NT2/D1 (cell line): ENCODE results near the gene MAD1L1.

Experiments
- YY1 ChIP-seq: IDR thresholded peaks from 2 replicates; pipeline ENCODE4 v1.6.1; 2011; ENCODE audit not compliant: insufficient read length, insufficient read depth
- ZNF274 ChIP-seq: IDR thresholded peaks from 2 replicates; pipeline ENCODE4 v1.6.1; 2011; ENCODE audit warnings: mild to moderate bottlenecking, low read depth, low read length

DNA sequence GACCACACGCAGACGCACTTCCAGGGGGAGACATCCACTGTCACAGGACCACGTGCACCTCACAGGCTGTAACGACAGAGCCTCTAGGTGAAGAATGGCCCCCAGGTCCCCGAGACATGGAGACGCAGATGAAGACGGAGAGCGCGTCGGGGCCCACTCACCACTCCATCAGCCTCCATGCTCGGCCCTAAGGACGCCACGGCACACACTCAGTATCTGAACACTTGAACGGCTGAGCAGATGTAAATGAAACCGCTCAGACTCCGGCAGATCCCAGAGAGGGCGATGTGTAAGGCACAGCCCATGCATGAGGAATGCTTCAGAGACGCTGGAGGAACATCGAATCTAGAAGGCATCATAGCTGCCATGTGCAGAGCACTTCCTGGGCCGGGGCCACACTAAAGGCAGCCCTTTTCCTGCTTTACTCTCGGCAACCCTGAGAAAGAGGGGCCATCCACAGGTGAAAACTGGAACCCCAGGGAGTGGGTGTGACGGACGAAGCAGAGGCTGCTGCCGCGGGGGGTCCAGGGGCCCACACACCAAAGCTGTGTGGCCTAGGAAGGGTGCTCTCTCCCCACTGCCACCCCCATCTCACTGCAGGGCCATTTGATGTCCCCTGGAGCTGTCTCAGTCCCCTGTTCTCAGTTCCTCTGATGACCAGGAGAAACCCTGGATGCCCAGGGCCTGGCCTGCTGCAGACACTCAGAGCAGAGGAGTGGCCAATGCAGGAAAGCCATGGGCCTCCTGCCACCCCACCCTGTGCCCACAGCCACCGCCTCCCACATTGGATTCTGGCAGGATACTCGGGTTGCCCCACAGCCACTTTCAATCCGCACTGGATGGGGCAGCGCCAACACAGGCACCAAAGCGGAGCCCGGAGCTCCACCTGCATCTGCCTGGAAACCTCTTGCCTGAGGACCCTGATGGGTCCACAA is 253.8 kb downstream of the MAD1L1 start:
- TF ChIP-seq YY1 = no peak
- TF ChIP-seq ZNF274 = no peak
